HG03457 (cell line): ENCODE data around the gene CDCA8.
A peak's percentile ranks its signal among the peaks of the same experiment; 100 is the strongest.

Source experiments
- ATAC-seq: cut with Tn5 transposase; IDR thresholded peaks from one replicate; pipeline ENCODE4 v1.9.1; 2021; ENCODE audit warnings: moderate number of reproducible peaks; ENCODE audit not compliant: unreplicated experiment

CDCA8 gene

GRCh38 chr1:37692078-37692833 is at the start of gene CDCA8:
Gene CDCA8, plus strand, starts transcription at chr1:37692516. Its CDS starts 175 bp downstream, at chr1:37692691.
- ATAC-seq = peak; percentile 75

- ATAC-seq = no peak
Observed at GRCh38 chr1:37647281-37647680, 45.0 kb upstream of the CDCA8 start.

GRCh38 chr1:37650173-37650572 is 42.1 kb upstream of the CDCA8 start:
- ATAC-seq = no peak

- no peak for ATAC-seq
Observed at GRCh38 chr1:37650721-37651120, 41.6 kb upstream of the CDCA8 start.

GRCh38 chr1:37651803-37652202 is 40.5 kb upstream of the CDCA8 start:
- no peak for ATAC-seq

- ATAC-seq = no peak
Observed at GRCh38 chr1:37652976-37653375, 39.3 kb upstream of the CDCA8 start.

- no peak for ATAC-seq
Observed at GRCh38 chr1:37653906-37654305, 38.4 kb upstream of the CDCA8 start.

- no peak for ATAC-seq
Observed at GRCh38 chr1:37655274-37655673, 37.0 kb upstream of the CDCA8 start.

- no peak for ATAC-seq
Observed at GRCh38 chr1:37656026-37656425, 36.3 kb upstream of the CDCA8 start.

- no peak for ATAC-seq
Observed at GRCh38 chr1:37656881-37657280, 35.4 kb upstream of the CDCA8 start.

GRCh38 chr1:37657620-37658412 is 34.5 kb upstream of the CDCA8 start:
- no peak for ATAC-seq

- no peak for ATAC-seq
Observed at GRCh38 chr1:37658486-37658885, 33.8 kb upstream of the CDCA8 start.

GRCh38 chr1:37660664-37661063 is 31.7 kb upstream of the CDCA8 start:
- ATAC-seq = no peak

- ATAC-seq = no peak
Observed at GRCh38 chr1:37661401-37661800, 30.9 kb upstream of the CDCA8 start.

- no peak for ATAC-seq
Observed at GRCh38 chr1:37662031-37662755, 30.1 kb upstream of the CDCA8 start.

- ATAC-seq = no peak
Observed at GRCh38 chr1:37663426-37664000, 28.8 kb upstream of the CDCA8 start.

GRCh38 chr1:37666241-37666867 is 26.0 kb upstream of the CDCA8 start:
- ATAC-seq = no peak

- no peak for ATAC-seq
Observed at GRCh38 chr1:37667023-37667671, 25.2 kb upstream of the CDCA8 start.

GRCh38 chr1:37670133-37670532 is 22.2 kb upstream of the CDCA8 start:
- ATAC-seq = no peak

- no peak for ATAC-seq
Observed at GRCh38 chr1:37671261-37671660, 21.1 kb upstream of the CDCA8 start.
